Measurements from ENCODE around the gene ZNF646.

DNA sequence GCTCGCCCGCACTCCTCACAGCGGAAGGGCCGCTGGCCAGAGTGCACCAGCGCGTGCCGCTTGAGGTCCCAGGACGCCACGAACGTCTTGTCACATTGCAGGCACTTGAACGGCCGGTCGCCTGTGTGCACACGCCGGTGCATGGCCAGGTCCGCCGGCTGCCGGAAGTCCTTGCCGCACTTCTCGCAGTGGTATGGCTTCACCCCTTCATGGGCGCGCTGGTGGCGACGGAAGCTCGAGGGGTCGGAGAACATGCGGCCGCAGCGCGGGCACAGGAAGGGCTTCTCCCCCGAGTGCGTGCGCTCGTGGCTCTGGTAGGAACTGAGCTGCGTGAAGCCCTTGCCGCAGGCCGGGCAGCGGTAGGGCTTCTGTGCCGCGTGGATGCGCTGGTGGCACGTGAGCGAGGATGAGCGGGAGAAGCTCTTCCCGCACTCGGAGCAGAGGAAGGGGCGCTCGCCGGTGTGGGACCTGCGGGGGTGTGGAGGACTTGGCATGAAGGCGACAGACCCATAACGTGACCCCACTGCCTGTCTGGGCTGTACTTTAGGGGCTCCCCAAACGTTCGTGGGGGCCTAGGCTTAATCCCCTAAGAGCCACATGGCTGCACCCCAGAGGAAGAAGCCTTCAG lies 12.3 kb upstream of the ZNF646 start:
- no peak for TF ChIP-seq POLR2A (IDR thresholded peaks at IDR 0.05)
- TF ChIP-seq, protein P1, sequence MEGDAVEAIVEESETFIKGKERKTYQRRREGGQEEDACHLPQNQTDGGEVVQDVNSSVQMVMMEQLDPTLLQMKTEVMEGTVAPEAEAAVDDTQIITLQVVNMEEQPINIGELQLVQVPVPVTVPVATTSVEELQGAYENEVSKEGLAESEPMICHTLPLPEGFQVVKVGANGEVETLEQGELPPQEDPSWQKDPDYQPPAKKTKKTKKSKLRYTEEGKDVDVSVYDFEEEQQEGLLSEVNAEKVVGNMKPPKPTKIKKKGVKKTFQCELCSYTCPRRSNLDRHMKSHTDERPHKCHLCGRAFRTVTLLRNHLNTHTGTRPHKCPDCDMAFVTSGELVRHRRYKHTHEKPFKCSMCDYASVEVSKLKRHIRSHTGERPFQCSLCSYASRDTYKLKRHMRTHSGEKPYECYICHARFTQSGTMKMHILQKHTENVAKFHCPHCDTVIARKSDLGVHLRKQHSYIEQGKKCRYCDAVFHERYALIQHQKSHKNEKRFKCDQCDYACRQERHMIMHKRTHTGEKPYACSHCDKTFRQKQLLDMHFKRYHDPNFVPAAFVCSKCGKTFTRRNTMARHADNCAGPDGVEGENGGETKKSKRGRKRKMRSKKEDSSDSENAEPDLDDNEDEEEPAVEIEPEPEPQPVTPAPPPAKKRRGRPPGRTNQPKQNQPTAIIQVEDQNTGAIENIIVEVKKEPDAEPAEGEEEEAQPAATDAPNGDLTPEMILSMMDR (IDR thresholded peaks at IDR 0.05): no peak

All from testis (tissue), 2 donors.